ENCODE measurements around the gene NANOG. TPM values are rescaled to one million over a fixed set of nuclear protein-coding genes. Genes with fewer than 3 reads are reported as not detected.
A peak's percentile ranks its signal among the peaks of the same experiment; 100 is the strongest.
"Not testable (repeated sequence)": the region's sequence is repeated elsewhere in the genome, so short reads cannot be mapped to it uniquely, and the experiment has no call there.

Gene NANOG
- total and polyA plus RNA-seq, 3 experiments from 2014 or later: not detected

DNA sequence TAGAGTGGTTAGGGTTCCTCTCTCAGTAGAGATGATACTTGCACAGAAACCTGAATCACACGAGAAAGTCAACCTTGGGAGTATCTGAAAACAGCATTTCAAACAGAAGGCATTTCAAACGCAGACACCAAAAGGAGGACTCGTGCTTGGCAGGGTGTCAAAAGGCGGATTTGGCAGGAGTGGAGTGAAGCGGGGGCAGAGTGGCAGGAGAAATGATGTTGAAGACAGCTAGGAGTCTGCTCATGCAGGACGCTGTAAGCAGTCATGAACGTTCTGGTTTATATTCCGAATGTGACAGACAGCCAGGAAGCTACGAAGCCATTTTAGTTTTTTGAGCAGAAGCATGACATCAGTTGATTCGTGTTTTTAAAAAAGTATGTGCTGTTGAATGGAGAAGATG, 50.0 kb downstream of the NANOG start:
- H3K36me3 ChIP-seq (ENCODE audit: insufficient read depth, low read length); H3K4me1 ChIP-seq (ENCODE audit: insufficient read depth, low read length); H3K27me3 ChIP-seq (ENCODE audit: insufficient read depth, low read length, poor library complexity, severe bottlenecking); H3K9me3 ChIP-seq (ENCODE audit: low read length); CTCF ChIA-PET; H3K4me1 Mint-ChIP-seq; H3K27ac Mint-ChIP-seq; H3K9me3 Mint-ChIP-seq; H3K4me3 ChIP-seq (ENCODE audit: low read length); H3K27ac ChIP-seq (ENCODE audit: low read depth, low read length); DNase-seq; H3K4me3 Mint-ChIP-seq; H3K36me3 Mint-ChIP-seq: not testable (repeated sequence)
- POLR2A ChIA-PET: interaction anchor here (0.6 kb wide), 1 partner anchor 123 kb away, joined by 4 read pairs; no protein-coding TSS in a partner anchor
- peaks cover 7 to 22% of the 10 kb centered on the region in 2 donors for H3K27me3 Mint-ChIP-seq

DNA sequence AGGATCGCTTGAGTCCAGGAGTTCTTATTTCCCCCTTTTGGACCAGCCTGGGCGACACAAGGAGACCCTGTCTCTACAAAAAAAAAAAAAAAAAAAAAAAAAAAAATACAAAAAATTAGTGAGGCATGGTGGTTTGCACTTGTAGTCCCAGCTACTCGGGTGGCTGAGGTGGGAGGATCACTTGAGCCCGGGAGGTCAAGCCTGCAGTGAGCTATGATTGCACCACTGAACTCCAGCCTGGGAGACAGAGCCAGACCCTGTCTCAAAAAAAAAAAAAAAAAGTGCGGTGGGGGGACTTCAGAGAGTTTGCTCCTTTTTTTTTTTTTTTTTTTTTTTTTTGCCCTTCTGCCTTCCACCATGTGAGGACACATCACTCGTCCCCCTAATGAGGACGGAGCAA, 50.6 kb downstream of the NANOG start:
- not testable (repeated sequence) for H3K27ac Mint-ChIP-seq; DNase-seq; H3K4me3 ChIP-seq (ENCODE audit: low read length); H3K9me3 Mint-ChIP-seq; H3K4me1 ChIP-seq (ENCODE audit: insufficient read depth, low read length); H3K36me3 ChIP-seq (ENCODE audit: insufficient read depth, low read length); H3K27me3 ChIP-seq (ENCODE audit: insufficient read depth, low read length, poor library complexity, severe bottlenecking); H3K4me3 Mint-ChIP-seq; H3K36me3 Mint-ChIP-seq; H3K4me1 Mint-ChIP-seq; H3K9me3 ChIP-seq (ENCODE audit: low read length); H3K27ac ChIP-seq (ENCODE audit: low read depth, low read length)
- ChIA-PET POLR2A (interaction anchor here (0.6 kb wide), 1 partner anchor 124 kb away, joined by 4 read pairs; no protein-coding TSS in a partner anchor), CTCF (interaction anchor here (1.5 kb wide), 1 partner anchor 20 kb away, joined by 3 read pairs; no protein-coding TSS in a partner anchor)
- H3K27me3 Mint-ChIP-seq: peaks cover 11 to 23% of the 10 kb centered on the region in 2 donors

DNA sequence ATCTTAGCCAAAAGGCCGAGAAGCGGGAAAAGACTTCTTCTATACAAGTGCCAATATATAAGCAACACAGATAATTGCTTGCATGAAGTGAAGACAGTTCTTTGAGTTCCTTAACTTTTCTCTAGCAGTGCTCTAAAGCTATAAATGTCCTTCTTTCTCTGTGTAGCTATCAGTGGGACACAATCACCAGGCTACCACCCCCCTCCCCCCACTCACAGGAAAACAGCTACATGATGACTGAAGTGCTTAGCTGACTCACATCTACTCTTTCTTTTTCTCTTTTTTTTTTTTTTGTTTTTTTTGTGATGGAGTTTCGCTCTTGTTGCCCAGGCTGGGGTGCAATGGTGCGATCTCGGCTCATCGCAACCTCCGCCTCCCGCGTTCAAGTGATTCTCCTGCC, 53.2 kb downstream of the NANOG start:
- H3K36me3 ChIP-seq (ENCODE audit: insufficient read depth, low read length); H3K9me3 Mint-ChIP-seq; H3K27me3 ChIP-seq (ENCODE audit: insufficient read depth, low read length, poor library complexity, severe bottlenecking); H3K4me3 ChIP-seq (ENCODE audit: low read length); POLR2A ChIA-PET; H3K27ac Mint-ChIP-seq; H3K9me3 ChIP-seq (ENCODE audit: low read length); H3K27ac ChIP-seq (ENCODE audit: low read depth, low read length); DNase-seq; H3K4me1 Mint-ChIP-seq; H3K4me3 Mint-ChIP-seq; H3K4me1 ChIP-seq (ENCODE audit: insufficient read depth, low read length); CTCF ChIA-PET; H3K36me3 Mint-ChIP-seq: not testable (repeated sequence)
- H3K27me3 Mint-ChIP-seq: peaks cover 11 to 27% of the 10 kb centered on the region in 2 donors

DNA sequence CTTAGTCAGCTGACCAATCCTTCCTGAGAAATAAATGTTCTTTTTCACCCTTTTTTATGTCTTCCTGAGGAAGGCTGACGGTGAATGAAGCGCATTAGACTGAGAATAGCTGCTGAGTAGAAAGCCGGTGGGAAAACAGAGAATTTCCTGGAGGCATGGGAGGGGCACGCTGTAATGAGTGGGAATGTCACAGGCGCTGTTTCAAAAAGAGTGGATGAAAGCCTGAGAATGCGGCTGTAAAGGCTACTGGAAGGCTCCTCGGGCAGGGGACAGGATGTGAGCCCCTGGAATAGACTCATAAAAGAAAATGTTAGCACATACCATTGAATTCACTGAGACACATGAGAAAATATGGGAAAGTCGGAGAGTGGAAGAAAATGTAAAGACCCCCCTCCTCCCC, 53.9 kb downstream of the NANOG start:
- H3K27me3 ChIP-seq (ENCODE audit: insufficient read depth, low read length, poor library complexity, severe bottlenecking); H3K9me3 ChIP-seq (ENCODE audit: low read length); H3K4me3 ChIP-seq (ENCODE audit: low read length); H3K4me1 ChIP-seq (ENCODE audit: insufficient read depth, low read length); H3K36me3 ChIP-seq (ENCODE audit: insufficient read depth, low read length); H3K27ac ChIP-seq (ENCODE audit: low read depth, low read length); POLR2A ChIA-PET; H3K9me3 Mint-ChIP-seq; CTCF ChIA-PET; H3K36me3 Mint-ChIP-seq: not testable (repeated sequence)
- DNase-seq: peak in 1 of 5 donors; percentile 13
- peak overlapping the region in 1 of 8 donors; percentile 62 for H3K27ac Mint-ChIP-seq
- peaks cover 13 to 32% of the 10 kb centered on the region in 2 donors for H3K27me3 Mint-ChIP-seq
- peaks cover 3 to 10% (median 7%) of the 10 kb centered on the region in 3 donors for H3K4me1 Mint-ChIP-seq
- peak overlapping the region in 3 of 7 donors; percentile 19 to 47 (median 45) for H3K4me3 Mint-ChIP-seq

DNA sequence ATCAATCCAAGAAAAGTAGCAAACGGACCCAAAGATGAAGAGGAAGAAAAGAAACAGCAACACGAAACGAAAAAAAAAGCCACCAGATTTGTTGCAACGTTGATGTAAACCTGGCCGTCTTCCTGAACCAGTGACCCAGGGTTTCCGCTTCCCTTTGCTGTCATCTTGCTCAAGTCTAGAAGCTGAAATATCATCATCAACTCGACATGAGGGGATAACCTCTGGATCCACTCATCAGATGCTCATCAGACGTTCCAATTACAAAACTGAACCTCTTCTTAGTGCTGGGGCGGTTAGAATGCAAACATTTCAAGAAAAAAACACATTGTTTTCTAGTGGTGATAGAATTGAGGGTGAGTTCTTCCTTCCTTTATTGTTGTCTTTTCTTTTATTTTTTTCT, 54.4 kb downstream of the NANOG start:
- peaks cover 3 to 10% (median 7%) of the 10 kb centered on the region in 3 donors for H3K4me1 Mint-ChIP-seq
- peak overlapping the region in 6 of 8 donors; percentile 43 to 87 (median 70) for H3K27ac Mint-ChIP-seq
- H3K9me3 ChIP-seq (ENCODE audit: low read length); H3K4me1 ChIP-seq (ENCODE audit: insufficient read depth, low read length); H3K27ac ChIP-seq (ENCODE audit: low read depth, low read length); H3K9me3 Mint-ChIP-seq; H3K27me3 ChIP-seq (ENCODE audit: insufficient read depth, low read length, poor library complexity, severe bottlenecking); H3K36me3 Mint-ChIP-seq; CTCF ChIA-PET; H3K4me3 ChIP-seq (ENCODE audit: low read length); POLR2A ChIA-PET; H3K36me3 ChIP-seq (ENCODE audit: insufficient read depth, low read length): not testable (repeated sequence)
- H3K27me3 Mint-ChIP-seq: peaks cover 13 to 35% of the 10 kb centered on the region in 2 donors
- H3K4me3 Mint-ChIP-seq: peak overlapping the region in 3 of 7 donors; percentile 42 to 65 (median 63)
- peak in 2 of 5 donors; percentile 19 to 45 for DNase-seq

DNA sequence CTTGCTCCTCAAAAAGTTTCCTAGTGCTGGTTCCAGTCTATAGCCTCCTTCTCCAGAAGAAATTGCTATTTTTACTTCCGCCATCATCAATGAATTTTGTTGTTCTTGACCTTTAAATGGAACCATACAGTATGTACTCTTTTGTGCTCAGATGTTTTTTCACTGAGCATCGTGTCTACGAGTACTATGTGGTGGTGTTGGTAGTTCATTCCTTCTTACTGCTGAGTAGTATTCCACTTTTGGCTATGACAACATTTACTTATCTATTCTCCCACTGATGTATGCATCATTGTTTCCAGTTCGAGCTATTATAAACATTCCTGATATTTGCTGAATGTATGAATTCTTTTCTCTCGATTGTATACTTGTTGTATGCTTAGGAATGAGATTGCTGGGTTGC, 54.9 kb downstream of the NANOG start:
- Mint-ChIP-seq H3K36me3 (no peaks in the 10 kb centered on the region), H3K27me3 (peaks cover 13 to 38% of the 10 kb centered on the region in 2 donors), H3K4me3 (peak overlapping the region in 1 of 7 donors; percentile 63), H3K9me3 (no peaks in the 10 kb centered on the region), H3K4me1 (peaks cover 3 to 10% (median 7%) of the 10 kb centered on the region in 3 donors), H3K27ac (no peak overlapping the region)
- Histone ChIP-seq H3K4me1 (ENCODE audit: insufficient read depth, low read length) (no peaks in the 10 kb centered on the region), H3K36me3 (ENCODE audit: insufficient read depth, low read length) (no peaks in the 10 kb centered on the region), H3K27ac (ENCODE audit: low read depth, low read length) (no peak overlapping the region), H3K27me3 (ENCODE audit: insufficient read depth, low read length, poor library complexity, severe bottlenecking) (no peaks in the 10 kb centered on the region), H3K9me3 (ENCODE audit: low read length) (no peaks in the 10 kb centered on the region), H3K4me3 (ENCODE audit: low read length) (no peak overlapping the region)
- ChIA-PET POLR2A (no interaction called here), CTCF (no interaction called here)
- no peak for DNase-seq

DNA sequence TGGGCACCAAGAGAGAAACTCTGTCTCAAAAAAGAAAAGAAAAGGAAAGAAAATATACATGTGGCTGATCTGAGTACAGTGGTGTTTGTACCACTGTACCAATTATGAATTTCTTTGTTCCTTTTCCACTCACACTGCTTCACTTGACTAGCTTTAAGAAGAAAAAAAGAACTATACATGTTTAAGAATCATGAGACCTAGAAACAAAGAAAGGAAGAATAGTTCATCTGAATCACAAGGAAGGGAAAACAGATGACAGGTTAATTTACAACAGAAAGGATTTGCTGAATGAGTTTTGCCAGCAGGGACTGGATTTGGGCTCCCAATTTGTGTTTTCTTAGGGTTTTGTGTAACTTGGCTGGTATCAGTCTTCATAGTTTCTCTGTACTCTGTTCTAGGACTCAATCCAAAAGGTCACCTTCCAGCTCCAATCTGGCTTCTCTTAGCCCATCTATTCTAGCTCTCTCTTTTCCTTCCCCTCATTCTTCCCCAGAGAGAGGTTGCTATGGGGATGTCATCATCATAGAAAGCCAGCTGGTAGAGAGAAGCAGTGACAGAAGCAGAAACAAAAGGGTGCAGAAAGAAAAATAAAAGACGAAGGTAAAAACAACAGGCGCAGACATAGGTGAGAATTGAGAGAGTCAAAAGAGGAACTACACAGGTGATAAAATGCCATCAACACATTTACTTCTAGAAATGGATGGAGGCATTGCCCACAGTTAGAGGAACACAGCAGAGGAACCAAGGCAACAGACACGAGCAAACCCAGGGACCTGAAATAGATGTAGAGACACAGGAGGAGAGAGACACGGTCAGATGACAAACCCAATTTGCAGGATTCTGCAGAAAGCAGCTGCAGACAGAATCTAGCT, 58.3 kb downstream of the NANOG start:
- H3K4me1 Mint-ChIP-seq: peaks cover 3 to 10% (median 7%) of the 10 kb centered on the region in 3 donors
- H3K4me3 Mint-ChIP-seq, H3K36me3 Mint-ChIP-seq: not testable (repeated sequence)

DNA sequence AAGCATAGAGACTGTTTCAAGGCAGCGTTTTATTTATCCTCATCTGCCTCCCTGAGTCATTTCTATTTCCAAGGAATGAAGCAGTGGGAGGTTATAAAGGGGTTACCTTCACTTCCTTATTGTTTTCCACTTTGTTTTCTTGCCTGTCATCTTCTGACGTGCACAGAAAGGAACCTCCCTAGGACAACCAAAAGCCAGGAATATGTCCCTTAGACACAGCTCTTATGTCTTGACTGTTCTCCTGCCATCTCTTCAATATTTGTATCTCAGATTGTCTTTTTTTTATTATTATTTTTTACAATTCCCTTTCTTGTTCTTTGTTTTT, 58.9 kb downstream of the NANOG start:
- H3K4me3 ChIP-seq (ENCODE audit: low read length); H3K27me3 ChIP-seq (ENCODE audit: insufficient read depth, low read length, poor library complexity, severe bottlenecking); CTCF ChIA-PET; H3K9me3 Mint-ChIP-seq; DNase-seq; H3K27ac Mint-ChIP-seq; H3K27ac ChIP-seq (ENCODE audit: low read depth, low read length); H3K36me3 Mint-ChIP-seq; H3K4me1 ChIP-seq (ENCODE audit: insufficient read depth, low read length); H3K36me3 ChIP-seq (ENCODE audit: insufficient read depth, low read length); H3K4me3 Mint-ChIP-seq; H3K9me3 ChIP-seq (ENCODE audit: low read length): not testable (repeated sequence)
- Mint-ChIP-seq H3K27me3 (peaks cover 17 to 51% of the 10 kb centered on the region in 2 donors), H3K4me1 (peaks cover 3 to 10% (median 7%) of the 10 kb centered on the region in 3 donors)
- POLR2A ChIA-PET: interaction anchor here (0.6 kb wide), 1 partner anchor 116 kb away, joined by 10 read pairs; no protein-coding TSS in a partner anchor

More for the DNA sequence above, 58.3 kb downstream of the NANOG start:
- H3K4me3 ChIP-seq (ENCODE audit: low read length); H3K9me3 ChIP-seq (ENCODE audit: low read length); H3K27ac ChIP-seq (ENCODE audit: low read depth, low read length); POLR2A ChIA-PET; H3K27ac Mint-ChIP-seq; H3K4me1 ChIP-seq (ENCODE audit: insufficient read depth, low read length); H3K36me3 ChIP-seq (ENCODE audit: insufficient read depth, low read length); H3K9me3 Mint-ChIP-seq; H3K27me3 ChIP-seq (ENCODE audit: insufficient read depth, low read length, poor library complexity, severe bottlenecking); DNase-seq; CTCF ChIA-PET: not testable (repeated sequence)
- H3K27me3 Mint-ChIP-seq: peaks cover 17 to 45% of the 10 kb centered on the region in 2 donors

Data from CD8-positive, alpha-beta memory T cell (primary cell).